ENCODE data around the gene CFAP61. TPM values are rescaled to one million over a fixed set of nuclear protein-coding genes. Genes with fewer than 3 reads are reported as not detected.

CFAP61 gene
- total RNA-seq, 2 donors from 2014 or later = 0.27 TPM; not detected in 1

DNA sequence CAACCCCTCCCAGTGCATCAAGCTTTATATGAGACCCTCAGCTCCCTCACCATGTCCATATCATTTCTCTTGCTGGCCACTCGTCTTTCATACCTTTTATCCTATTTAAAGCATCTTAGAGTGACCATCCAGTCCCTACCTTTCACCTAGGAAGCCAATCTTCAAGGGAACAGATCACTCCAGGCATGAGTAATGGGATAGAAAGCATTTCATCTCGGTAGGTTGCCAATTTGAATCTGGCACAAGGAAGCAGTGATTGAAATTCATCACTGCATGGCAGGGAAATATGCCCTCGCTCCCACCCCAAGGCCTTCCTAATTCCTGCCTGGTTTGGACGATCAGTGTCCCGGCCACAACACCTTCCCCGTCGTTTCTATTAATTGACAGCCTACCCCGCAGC is 150.4 kb downstream of the CFAP61 start:
- no peak overlapping the region for H3K4me3 ChIP-seq
- H3K4me1 ChIP-seq (ENCODE audit: control insufficient read depth in 1 of 2, low read depth in 2 of 2) = peaks cover 0 to 6% of the 10 kb centered on the region in 2 donors
- DNase-seq (ENCODE audit: low spot score) = no peak
- TF ChIP-seq, protein P1, sequence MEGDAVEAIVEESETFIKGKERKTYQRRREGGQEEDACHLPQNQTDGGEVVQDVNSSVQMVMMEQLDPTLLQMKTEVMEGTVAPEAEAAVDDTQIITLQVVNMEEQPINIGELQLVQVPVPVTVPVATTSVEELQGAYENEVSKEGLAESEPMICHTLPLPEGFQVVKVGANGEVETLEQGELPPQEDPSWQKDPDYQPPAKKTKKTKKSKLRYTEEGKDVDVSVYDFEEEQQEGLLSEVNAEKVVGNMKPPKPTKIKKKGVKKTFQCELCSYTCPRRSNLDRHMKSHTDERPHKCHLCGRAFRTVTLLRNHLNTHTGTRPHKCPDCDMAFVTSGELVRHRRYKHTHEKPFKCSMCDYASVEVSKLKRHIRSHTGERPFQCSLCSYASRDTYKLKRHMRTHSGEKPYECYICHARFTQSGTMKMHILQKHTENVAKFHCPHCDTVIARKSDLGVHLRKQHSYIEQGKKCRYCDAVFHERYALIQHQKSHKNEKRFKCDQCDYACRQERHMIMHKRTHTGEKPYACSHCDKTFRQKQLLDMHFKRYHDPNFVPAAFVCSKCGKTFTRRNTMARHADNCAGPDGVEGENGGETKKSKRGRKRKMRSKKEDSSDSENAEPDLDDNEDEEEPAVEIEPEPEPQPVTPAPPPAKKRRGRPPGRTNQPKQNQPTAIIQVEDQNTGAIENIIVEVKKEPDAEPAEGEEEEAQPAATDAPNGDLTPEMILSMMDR (IDR thresholded peaks at IDR 0.05) = no peak
- H3K36me3 ChIP-seq = no peaks in the 10 kb centered on the region
- no peak for ATAC-seq (ENCODE audit: insufficient number of reproducible peaks, low FRiP score, low read depth)
- H3K9me3 ChIP-seq = no peaks in the 10 kb centered on the region
- H3K27ac ChIP-seq = no peak overlapping the region
- no peaks in the 10 kb centered on the region for H3K27me3 ChIP-seq (replicated peaks; ENCODE audit: insufficient read depth)

DNA sequence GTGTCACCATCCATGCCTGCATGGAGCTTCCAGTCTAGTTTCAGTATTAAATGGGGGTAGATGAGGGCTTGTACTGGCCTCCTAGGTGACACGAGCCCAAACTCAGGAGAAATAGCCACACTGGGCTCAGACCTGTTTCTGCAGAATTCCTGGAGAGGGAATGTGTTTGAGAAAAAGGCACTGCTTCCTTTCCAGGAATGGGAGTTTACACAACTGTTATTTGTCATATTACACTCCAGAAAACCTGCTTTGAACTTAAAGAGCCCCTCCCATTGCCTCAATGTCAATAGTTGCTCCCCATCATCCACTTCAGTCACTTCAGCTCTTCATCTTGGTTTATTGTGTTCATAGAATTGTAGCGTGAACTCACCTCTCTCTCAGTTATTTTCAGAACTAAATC is 151.5 kb downstream of the CFAP61 start:
- Histone ChIP-seq H3K27me3 (replicated peaks; ENCODE audit: insufficient read depth) (no peaks in the 10 kb centered on the region), H3K27ac (no peak overlapping the region), H3K4me3 (no peak overlapping the region), H3K4me1 (ENCODE audit: control insufficient read depth in 1 of 2, low read depth in 2 of 2) (peaks cover 0 to 6% of the 10 kb centered on the region in 2 donors), H3K9me3 (no peaks in the 10 kb centered on the region), H3K36me3 (no peaks in the 10 kb centered on the region)
- TF ChIP-seq, protein P1 (IDR thresholded peaks at IDR 0.05) = no peak
- ATAC-seq (ENCODE audit: insufficient number of reproducible peaks, low FRiP score, low read depth) (no peak), DNase-seq (ENCODE audit: low spot score) (no peak)

DNA sequence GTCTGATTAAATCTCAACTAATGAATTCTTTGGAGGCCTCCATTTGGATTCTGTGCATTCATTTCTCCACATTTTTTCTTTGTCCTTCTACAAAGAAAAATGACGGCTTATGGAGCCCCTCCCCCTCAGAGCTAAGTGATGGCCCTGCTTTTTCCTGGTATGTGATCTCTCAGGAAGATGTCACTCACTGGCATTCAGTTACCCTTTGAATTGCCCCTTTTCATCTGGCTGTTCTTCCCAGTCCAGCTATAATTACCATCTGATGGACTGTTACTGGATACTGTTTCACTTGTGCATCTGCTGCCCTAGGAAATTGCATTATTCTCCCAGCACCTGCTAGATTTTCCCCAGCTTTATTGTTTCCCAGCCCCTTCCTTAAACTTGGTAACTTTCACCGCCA is 151.9 kb downstream of the CFAP61 start:
- no peak overlapping the region for H3K4me3 ChIP-seq
- TF ChIP-seq, protein P1 (IDR thresholded peaks at IDR 0.05) = no peak
- DNase-seq (ENCODE audit: low spot score) = no peak
- ATAC-seq (ENCODE audit: insufficient number of reproducible peaks, low FRiP score, low read depth) = no peak
- no peaks in the 10 kb centered on the region for H3K36me3 ChIP-seq
- peaks cover 0 to 6% of the 10 kb centered on the region in 2 donors for H3K4me1 ChIP-seq (ENCODE audit: control insufficient read depth in 1 of 2, low read depth in 2 of 2)
- no peak overlapping the region for H3K27ac ChIP-seq
- H3K9me3 ChIP-seq = no peaks in the 10 kb centered on the region
- no peaks in the 10 kb centered on the region for H3K27me3 ChIP-seq (replicated peaks; ENCODE audit: insufficient read depth)

DNA sequence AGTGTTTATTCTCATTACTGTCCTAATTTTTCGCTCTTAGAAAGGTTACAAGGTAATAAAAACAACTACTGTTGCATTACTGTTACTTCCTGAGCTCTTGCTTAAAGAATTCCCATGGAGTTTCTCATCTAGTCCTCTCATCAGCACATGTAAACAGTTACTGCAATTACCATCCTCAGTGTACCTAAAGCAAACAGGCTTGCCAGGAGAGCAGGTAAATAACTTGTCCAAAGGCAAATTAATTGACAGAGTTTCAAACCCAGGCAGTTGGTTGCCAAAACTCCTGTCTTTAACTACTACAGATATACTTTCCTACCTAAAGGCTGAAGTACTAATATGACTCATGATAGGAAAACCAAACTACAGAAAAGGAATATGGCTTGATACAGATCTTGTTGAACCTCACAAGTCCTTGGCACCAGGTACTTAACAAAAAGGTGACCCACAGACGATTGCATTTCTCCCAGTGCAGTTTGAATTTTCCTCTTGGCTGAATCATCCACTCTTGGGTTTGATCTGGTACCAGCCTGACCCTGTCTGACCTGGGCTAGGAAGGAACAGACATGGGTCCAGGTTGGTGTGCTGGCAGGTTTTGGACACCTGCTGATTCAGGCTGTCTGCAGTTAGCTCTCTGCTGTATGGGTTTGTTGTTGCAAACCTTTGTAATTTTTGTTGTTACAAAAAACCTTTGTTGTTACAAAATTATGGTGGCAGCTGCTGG is 153.0 kb downstream of the CFAP61 start:
- H3K4me1 ChIP-seq (ENCODE audit: control insufficient read depth in 1 of 2, low read depth in 2 of 2) = peaks cover 0 to 6% of the 10 kb centered on the region in 2 donors
- DNase-seq (ENCODE audit: low spot score) = no peak
- no peaks in the 10 kb centered on the region for H3K27me3 ChIP-seq (replicated peaks; ENCODE audit: insufficient read depth)
- TF ChIP-seq, protein P1 (IDR thresholded peaks at IDR 0.05) = no peak
- H3K9me3 ChIP-seq = no peaks in the 10 kb centered on the region
- ATAC-seq (ENCODE audit: insufficient number of reproducible peaks, low FRiP score, low read depth) = no peak
- H3K4me3 ChIP-seq = no peak overlapping the region
- no peak overlapping the region for H3K27ac ChIP-seq
- no peaks in the 10 kb centered on the region for H3K36me3 ChIP-seq

DNA sequence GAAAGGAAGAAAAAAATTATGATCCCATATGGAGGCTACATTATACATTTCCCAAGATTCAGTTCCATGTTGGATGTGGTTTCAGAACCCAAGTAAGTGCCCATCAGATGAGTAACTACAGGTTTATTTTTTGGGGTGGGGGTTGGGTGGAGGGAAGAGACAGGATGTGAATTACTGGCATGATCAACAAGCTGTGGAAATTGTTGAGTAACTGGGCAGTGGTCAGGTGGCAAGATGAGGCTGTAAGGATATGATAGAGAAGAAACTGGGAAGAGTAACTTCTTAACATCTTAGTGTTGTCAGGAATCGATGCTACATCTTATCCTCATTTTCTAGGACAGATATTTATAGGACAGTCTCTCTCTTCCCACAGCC is 153.5 kb downstream of the CFAP61 start:
- ATAC-seq (ENCODE audit: insufficient number of reproducible peaks, low FRiP score, low read depth) (no peak), DNase-seq (ENCODE audit: low spot score) (no peak)
- Histone ChIP-seq H3K36me3 (no peaks in the 10 kb centered on the region), H3K27me3 (replicated peaks; ENCODE audit: insufficient read depth) (no peaks in the 10 kb centered on the region), H3K4me3 (no peak overlapping the region), H3K9me3 (no peaks in the 10 kb centered on the region), H3K4me1 (ENCODE audit: control insufficient read depth in 1 of 2, low read depth in 2 of 2) (peaks cover 0 to 6% of the 10 kb centered on the region in 2 donors), H3K27ac (no peak overlapping the region)
- TF ChIP-seq, protein P1 (IDR thresholded peaks at IDR 0.05) = no peak
